ENCODE results near the gene SEL1L2.

DNA sequence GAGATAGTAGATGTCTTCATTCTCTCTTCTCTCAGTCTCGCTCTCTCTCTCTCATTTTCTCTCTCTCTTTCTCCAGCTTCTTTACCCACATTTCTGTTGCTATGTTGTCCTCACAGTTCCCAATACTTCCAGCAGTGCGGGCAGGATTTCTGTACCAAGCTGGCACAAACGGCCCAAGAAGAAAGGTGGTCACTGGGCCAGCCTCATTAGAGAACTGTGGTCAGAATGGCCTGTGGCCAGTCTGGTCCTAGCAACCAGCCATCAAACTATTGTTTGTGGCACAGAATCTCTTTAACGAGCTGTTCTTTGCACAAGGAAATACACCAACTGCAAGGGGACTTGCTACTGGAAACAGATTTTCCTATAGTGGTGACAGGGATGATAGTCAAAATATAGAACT, 81.3 kb downstream of the SEL1L2 start:
- TF ChIP-seq, protein P1, sequence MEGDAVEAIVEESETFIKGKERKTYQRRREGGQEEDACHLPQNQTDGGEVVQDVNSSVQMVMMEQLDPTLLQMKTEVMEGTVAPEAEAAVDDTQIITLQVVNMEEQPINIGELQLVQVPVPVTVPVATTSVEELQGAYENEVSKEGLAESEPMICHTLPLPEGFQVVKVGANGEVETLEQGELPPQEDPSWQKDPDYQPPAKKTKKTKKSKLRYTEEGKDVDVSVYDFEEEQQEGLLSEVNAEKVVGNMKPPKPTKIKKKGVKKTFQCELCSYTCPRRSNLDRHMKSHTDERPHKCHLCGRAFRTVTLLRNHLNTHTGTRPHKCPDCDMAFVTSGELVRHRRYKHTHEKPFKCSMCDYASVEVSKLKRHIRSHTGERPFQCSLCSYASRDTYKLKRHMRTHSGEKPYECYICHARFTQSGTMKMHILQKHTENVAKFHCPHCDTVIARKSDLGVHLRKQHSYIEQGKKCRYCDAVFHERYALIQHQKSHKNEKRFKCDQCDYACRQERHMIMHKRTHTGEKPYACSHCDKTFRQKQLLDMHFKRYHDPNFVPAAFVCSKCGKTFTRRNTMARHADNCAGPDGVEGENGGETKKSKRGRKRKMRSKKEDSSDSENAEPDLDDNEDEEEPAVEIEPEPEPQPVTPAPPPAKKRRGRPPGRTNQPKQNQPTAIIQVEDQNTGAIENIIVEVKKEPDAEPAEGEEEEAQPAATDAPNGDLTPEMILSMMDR (conservative IDR thresholded peaks at IDR 0.05; ENCODE audit: low read length) = no peak
- TF ChIP-seq EZH2phosphoT487 (IDR thresholded peaks at IDR 0.05; ENCODE audit: borderline replicate concordance) = no peak
